ENCODE data around the gene HSPG2.
A peak's percentile ranks its signal among the peaks of the same experiment; 100 is the strongest.
"Not testable (repeated sequence)": the region's sequence is repeated elsewhere in the genome, so short reads cannot be mapped to it uniquely, and the experiment has no call there.

The HSPG2 gene

GRCh38 chr1:21919520-21919919 is 17.6 kb downstream of the HSPG2 start:
- in situ Hi-C loops (cut with HindIII; ENCODE audit: low pct_ligation_motif_present, low pct_unique_long_range_greater_than_20kb, low sequenced_read_pairs) = no loop called here
- peak; percentile 66 for DNase-seq

GRCh38 chr1:21917239-21917631 is 19.9 kb downstream of the HSPG2 start:
- in situ Hi-C loops (cut with HindIII; ENCODE audit: low pct_ligation_motif_present, low pct_unique_long_range_greater_than_20kb, low sequenced_read_pairs); DNase-seq: not testable (repeated sequence)

GRCh38 chr1:21916447-21917238 is 20.5 kb downstream of the HSPG2 start:
- in situ Hi-C loops (cut with HindIII; ENCODE audit: low pct_ligation_motif_present, low pct_unique_long_range_greater_than_20kb, low sequenced_read_pairs) = no loop called here
- no peak for DNase-seq

GRCh38 chr1:21914880-21915640 is 22.1 kb downstream of the HSPG2 start:
- DNase-seq = no peak
- in situ Hi-C loops (cut with HindIII; ENCODE audit: low pct_ligation_motif_present, low pct_unique_long_range_greater_than_20kb, low sequenced_read_pairs) = no loop called here

GRCh38 chr1:21914450-21914849 is 22.7 kb downstream of the HSPG2 start:
- in situ Hi-C loops (cut with HindIII; ENCODE audit: low pct_ligation_motif_present, low pct_unique_long_range_greater_than_20kb, low sequenced_read_pairs) = no loop called here
- no peak for DNase-seq

GRCh38 chr1:21913763-21914162 is 23.3 kb downstream of the HSPG2 start:
- no peak for DNase-seq
- in situ Hi-C loops (cut with HindIII; ENCODE audit: low pct_ligation_motif_present, low pct_unique_long_range_greater_than_20kb, low sequenced_read_pairs) = no loop called here

- no peak for DNase-seq
- in situ Hi-C loops (cut with HindIII; ENCODE audit: low pct_ligation_motif_present, low pct_unique_long_range_greater_than_20kb, low sequenced_read_pairs) = no loop called here
These were observed 23.9 kb downstream of the HSPG2 start for GRCh38 chr1:21913258-21913657.

GRCh38 chr1:21912038-21912758 is 24.9 kb downstream of the HSPG2 start:
- in situ Hi-C loops (cut with HindIII; ENCODE audit: low pct_ligation_motif_present, low pct_unique_long_range_greater_than_20kb, low sequenced_read_pairs) = no loop called here
- DNase-seq = no peak

- DNase-seq = no peak
- in situ Hi-C loops (cut with HindIII; ENCODE audit: low pct_ligation_motif_present, low pct_unique_long_range_greater_than_20kb, low sequenced_read_pairs) = no loop called here
These were observed 25.7 kb downstream of the HSPG2 start for GRCh38 chr1:21911205-21912001.

GRCh38 chr1:21910558-21911204 is 26.4 kb downstream of the HSPG2 start:
- no peak for DNase-seq
- in situ Hi-C loops (cut with HindIII; ENCODE audit: low pct_ligation_motif_present, low pct_unique_long_range_greater_than_20kb, low sequenced_read_pairs) = no loop called here

GRCh38 chr1:21909787-21910503 is 27.2 kb downstream of the HSPG2 start:
- no peak for DNase-seq
- in situ Hi-C loops (cut with HindIII; ENCODE audit: low pct_ligation_motif_present, low pct_unique_long_range_greater_than_20kb, low sequenced_read_pairs) = no loop called here

- DNase-seq = no peak
- in situ Hi-C loops (cut with HindIII; ENCODE audit: low pct_ligation_motif_present, low pct_unique_long_range_greater_than_20kb, low sequenced_read_pairs) = no loop called here
These were observed 27.8 kb downstream of the HSPG2 start for GRCh38 chr1:21909286-21909759.

GRCh38 chr1:21907737-21908534 is 29.2 kb downstream of the HSPG2 start:
- DNase-seq; in situ Hi-C loops (cut with HindIII; ENCODE audit: low pct_ligation_motif_present, low pct_unique_long_range_greater_than_20kb, low sequenced_read_pairs): not testable (repeated sequence)

- in situ Hi-C loops (cut with HindIII; ENCODE audit: low pct_ligation_motif_present, low pct_unique_long_range_greater_than_20kb, low sequenced_read_pairs) = no loop called here
- no peak for DNase-seq
These were observed 30.1 kb downstream of the HSPG2 start for GRCh38 chr1:21907079-21907418.

- in situ Hi-C loops (cut with HindIII; ENCODE audit: low pct_ligation_motif_present, low pct_unique_long_range_greater_than_20kb, low sequenced_read_pairs) = no loop called here
- DNase-seq = no peak
These were observed 30.7 kb downstream of the HSPG2 start for GRCh38 chr1:21906173-21907078.
